Left hindlimb (tissue), 1 donor: ENCODE results near the gene HOXA9.

Experiments used
- DNase-seq: peaks from one replicate; pipeline ENCODE4 v3.0.0-alpha.2; 2018

The HOXA9 gene

GRCh38 chr7:27200761-27201579 is 35.6 kb upstream of the HOXA9 start:
- DNase-seq, result no peak

- DNase-seq, result no peak
Measured at GRCh38 chr7:27199849-27200760, 34.8 kb upstream of the HOXA9 start, which contains the start of gene HOXA13. TSS of gene HOXA13 (minus strand) at chr7:27200091. CDS start at chr7:27200077, 14 bp downstream.

- no peak for DNase-seq
Measured at GRCh38 chr7:27198871-27199801, 33.8 kb upstream of the HOXA9 start.

GRCh38 chr7:27198138-27198841 is 33.0 kb upstream of the HOXA9 start:
- DNase-seq, result no peak

- no peak for DNase-seq
Measured at GRCh38 chr7:27197137-27198042, 32.1 kb upstream of the HOXA9 start.

- peak; percentile 84 for DNase-seq
Measured at GRCh38 chr7:27196287-27196767, 31.0 kb upstream of the HOXA9 start.

- peak; percentile 22 for DNase-seq
Measured at GRCh38 chr7:27194686-27195379, 29.5 kb upstream of the HOXA9 start.

- peak; percentile 40 for DNase-seq
Measured at GRCh38 chr7:27194002-27194352, 28.6 kb upstream of the HOXA9 start.

GRCh38 chr7:27193335-27194001 is 28.1 kb upstream of the HOXA9 start:
- no peak for DNase-seq

- peak; percentile 56 for DNase-seq
Measured at GRCh38 chr7:27192546-27193334, 27.4 kb upstream of the HOXA9 start.

- peak; percentile 67 for DNase-seq
Measured at GRCh38 chr7:27191833-27192545, 26.7 kb upstream of the HOXA9 start.

GRCh38 chr7:27191161-27191731 is 25.9 kb upstream of the HOXA9 start:
- peak; percentile 25 for DNase-seq

- peak; percentile 28 for DNase-seq
Measured at GRCh38 chr7:27189997-27190748, 24.8 kb upstream of the HOXA9 start.

GRCh38 chr7:27189295-27189996 is 24.1 kb upstream of the HOXA9 start:
- DNase-seq, result peak; percentile 45

GRCh38 chr7:27188386-27189294 is 23.3 kb upstream of the HOXA9 start:
- peak; percentile 64 for DNase-seq
